Omental fat pad (tissue), 4 donors: ENCODE results near the gene RCVRN. TPM values are rescaled to one million over a fixed set of nuclear protein-coding genes. Genes with fewer than 3 reads are reported as not detected.

Experiments
- ATAC-seq: fragments of 150-250 bp; one replicate; pipeline ENCODE4 v1.9.1; 2016; ENCODE audit warnings: mild to moderate bottlenecking, moderate library complexity; ENCODE audit not compliant: low FRiP score
- DNase-seq: peaks from one replicate; pipeline ENCODE4 v3.0.0-alpha.2; 2019; ENCODE audit warnings: low spot score
- total RNA-seq, 4 donors: library from RNA; depleted of rRNA; stranded (reverse); fragments of >200 nt; gene quantifications; one replicate each; pipeline ENCODE4 v1.1.0, GENCODE V29; 2016
- TF ChIP-seq, protein P1 (sequence below), 3 donors: fragments of 450-650 bp; IDR thresholded peaks; one replicate each; pipeline ENCODE4 v1.5.1; 2016 to 2017; ENCODE audit warnings: antibody characterized with exemption in 3 of 3, mild to moderate bottlenecking in 3 of 3, moderate library complexity in 2 of 3

RCVRN gene
- total RNA-seq, 4 donors from 2014 or later = 0.24 to 0.65 (median 0.60) TPM

DNA sequence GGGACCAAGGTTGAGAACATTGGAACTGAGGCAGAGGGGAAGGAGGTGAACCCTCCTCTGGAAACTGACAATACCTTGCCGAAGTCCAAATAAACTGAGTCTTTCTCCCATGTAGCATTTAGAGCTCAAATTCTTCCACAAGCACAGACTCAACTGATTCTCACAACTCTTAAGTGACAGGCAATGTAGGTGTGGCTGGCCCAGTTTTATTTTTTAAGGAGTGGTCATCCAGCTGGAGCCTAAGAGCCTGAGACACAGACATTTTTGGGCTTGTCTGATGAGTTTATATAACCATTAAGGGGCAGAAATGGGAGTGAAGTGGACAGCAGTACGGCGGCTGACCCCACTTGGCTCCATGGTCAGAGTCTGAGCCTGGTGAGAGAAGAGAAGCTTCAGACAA is 10.8 kb downstream of the RCVRN start:
- DNase-seq (no peak), ATAC-seq (no peak)
- TF ChIP-seq, protein P1, sequence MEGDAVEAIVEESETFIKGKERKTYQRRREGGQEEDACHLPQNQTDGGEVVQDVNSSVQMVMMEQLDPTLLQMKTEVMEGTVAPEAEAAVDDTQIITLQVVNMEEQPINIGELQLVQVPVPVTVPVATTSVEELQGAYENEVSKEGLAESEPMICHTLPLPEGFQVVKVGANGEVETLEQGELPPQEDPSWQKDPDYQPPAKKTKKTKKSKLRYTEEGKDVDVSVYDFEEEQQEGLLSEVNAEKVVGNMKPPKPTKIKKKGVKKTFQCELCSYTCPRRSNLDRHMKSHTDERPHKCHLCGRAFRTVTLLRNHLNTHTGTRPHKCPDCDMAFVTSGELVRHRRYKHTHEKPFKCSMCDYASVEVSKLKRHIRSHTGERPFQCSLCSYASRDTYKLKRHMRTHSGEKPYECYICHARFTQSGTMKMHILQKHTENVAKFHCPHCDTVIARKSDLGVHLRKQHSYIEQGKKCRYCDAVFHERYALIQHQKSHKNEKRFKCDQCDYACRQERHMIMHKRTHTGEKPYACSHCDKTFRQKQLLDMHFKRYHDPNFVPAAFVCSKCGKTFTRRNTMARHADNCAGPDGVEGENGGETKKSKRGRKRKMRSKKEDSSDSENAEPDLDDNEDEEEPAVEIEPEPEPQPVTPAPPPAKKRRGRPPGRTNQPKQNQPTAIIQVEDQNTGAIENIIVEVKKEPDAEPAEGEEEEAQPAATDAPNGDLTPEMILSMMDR (IDR thresholded peaks at IDR 0.05) = no peak

DNA sequence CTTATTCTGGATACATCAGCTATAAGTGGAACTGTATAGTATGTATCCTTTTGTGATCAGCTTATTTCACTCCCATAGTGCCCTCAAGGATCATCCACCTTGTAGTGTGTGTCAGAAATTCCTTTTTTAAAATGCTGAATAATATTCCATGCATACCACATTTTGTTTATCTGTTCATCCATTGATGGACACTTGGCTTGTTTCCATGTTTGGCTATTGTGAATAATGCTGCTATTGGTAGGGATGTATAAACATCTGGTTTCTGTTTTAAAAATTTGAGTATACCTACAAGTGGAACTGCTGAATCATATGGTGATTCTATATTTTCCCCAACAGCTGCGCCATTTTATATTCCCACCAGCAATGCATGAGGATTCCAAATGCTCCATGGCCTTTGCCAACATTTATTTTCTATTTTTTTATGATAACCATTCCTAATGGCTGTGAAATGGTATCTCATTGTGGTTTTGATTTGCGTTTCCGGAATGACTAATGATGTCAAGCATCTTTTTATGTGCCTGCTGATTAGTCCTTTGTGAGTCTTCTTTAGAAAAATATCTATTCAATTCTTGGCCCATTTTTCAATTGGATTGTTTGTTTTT is 11.6 kb downstream of the RCVRN start:
- TF ChIP-seq, protein P1 (IDR thresholded peaks at IDR 0.05) = no peak
- ATAC-seq (no peak), DNase-seq (no peak)

DNA sequence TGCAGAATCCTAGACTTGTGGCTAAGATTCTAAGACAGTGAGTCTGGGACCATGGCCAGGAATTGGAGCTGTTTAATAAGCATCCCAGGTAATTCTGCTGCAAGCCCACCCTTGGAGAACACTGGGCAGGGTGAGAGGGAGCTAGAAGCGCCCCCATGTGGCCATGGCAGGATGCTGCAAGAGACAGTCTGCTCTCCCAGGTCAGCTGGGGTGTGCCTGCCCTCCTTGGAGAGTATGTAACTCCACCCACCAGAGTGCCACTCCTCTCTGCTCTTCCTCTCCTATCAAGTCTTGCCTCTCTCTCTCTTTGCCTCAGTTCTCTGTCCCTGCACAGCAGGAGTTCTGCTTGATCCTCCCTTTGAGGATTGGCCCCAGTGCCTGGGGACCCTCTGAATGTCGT is 14.9 kb downstream of the RCVRN start:
- ATAC-seq (no peak), DNase-seq (no peak)

DNA sequence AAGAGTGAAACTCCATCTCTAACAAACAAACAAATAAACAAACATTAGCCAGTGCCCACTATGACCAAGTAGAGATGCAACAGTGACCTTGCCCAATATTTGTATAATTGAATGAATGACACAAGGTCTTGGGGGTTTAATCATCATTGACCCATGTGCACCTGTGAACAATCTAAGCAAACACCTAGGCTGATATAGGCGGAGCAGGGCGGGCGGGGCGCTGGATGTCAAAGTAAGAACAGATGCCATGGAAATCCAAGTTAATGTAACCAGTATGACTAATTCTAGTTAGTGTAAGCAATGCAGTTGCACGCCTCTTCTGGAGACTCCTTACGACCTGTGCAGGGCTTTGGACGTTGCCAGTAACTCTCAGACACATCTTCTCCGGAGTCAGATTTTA is 17.6 kb downstream of the RCVRN start:
- TF ChIP-seq, protein P1 (IDR thresholded peaks at IDR 0.05) = no peak
- ATAC-seq = no peak

More for the DNA sequence above, 14.9 kb downstream of the RCVRN start:
- TF ChIP-seq, protein P1 (IDR thresholded peaks at IDR 0.05) = no peak

DNA sequence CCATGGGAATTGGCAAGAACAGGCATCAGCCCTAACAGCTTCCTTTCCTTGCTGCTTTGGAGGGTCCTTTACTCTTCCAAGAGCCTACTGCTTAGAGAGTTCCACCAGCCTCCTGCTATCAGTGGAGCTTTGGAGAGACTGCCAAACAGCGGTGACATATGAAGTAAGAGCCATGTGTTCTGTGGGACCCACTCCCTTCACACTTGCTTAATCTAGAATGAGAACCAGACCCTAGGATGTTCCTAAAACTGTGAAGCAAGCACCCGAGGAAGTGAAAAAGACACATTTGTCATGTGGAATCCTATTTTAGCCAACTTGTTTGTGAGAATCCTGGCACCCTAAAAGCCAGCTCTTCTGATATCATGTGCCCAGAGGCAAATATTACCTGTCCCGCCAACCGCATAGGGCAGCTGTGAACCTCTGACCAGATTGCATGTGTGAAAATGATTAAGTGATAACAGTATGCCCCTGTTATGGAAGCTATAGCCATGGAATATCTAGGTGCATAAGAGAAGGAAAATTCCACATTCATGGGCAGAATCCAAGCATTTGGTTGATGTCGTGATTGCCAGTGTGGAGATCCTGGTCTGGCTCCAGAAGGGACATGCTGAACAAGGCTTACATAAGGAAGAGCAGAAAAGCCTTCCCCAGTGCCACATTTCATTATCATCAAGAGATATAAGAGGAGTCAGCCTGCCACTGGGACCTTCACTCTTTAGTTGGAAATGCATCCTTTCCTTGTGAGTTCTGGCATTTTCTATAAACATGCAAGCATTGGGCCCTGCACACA is 18.7 kb downstream of the RCVRN start:
- no peak for DNase-seq
- TF ChIP-seq, protein P1 (IDR thresholded peaks at IDR 0.05) = no peak
- ATAC-seq = no peak

More for the DNA sequence above, 17.6 kb downstream of the RCVRN start:
- no peak for DNase-seq

DNA sequence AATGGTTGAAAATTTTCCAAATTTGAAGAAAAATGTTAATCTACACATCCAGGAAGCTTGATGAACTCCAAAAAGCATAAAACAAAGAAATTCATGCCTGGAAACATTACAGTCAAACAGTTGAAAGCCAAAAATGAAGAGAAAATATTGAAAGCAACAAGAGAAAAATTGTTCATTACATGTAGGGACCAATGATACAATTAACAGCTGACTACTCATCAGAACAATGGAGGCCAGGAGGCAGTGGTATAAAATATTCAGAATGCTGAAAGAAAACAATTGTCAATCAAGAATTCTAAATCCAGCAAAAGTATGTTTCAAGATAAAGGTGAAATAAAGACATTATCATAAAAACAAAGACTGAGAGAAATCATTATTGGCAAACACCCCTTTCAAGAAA is 21.6 kb downstream of the RCVRN start:
- ATAC-seq (no peak), DNase-seq (no peak)
- TF ChIP-seq, protein P1 (IDR thresholded peaks at IDR 0.05) = no peak

DNA sequence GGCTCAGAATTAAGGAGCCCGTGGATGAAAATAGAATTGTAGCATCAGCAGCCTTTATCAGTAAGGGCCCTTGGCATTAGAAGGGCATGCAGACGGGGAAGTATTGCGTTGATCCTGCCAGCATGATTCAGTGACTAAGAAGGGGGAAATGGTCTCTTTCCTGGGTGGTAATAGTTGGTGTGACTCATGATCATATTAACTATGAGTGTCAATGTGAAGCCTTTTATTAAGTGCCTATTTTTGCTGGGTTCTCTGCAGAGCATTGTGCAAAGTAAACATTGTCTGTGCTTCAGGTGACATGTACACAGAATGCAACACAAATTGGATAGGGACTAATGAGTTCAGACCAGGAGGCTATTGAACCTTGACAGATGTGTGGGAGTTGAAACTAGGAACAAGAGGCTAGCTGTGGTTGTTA is 24.5 kb downstream of the RCVRN start:
- no peak for ATAC-seq
- no peak for DNase-seq
- TF ChIP-seq, protein P1 (IDR thresholded peaks at IDR 0.05) = no peak
